ENCODE data around the gene RNU6-1. TPM values are rescaled to one million over a fixed set of nuclear protein-coding genes. Genes with fewer than 3 reads are reported as not detected.
A peak's percentile ranks its signal among the peaks of the same experiment; 100 is the strongest.

RNU6-1 gene
- total RNA-seq, 1 experiment from 2014 or later, result not detected

DNA sequence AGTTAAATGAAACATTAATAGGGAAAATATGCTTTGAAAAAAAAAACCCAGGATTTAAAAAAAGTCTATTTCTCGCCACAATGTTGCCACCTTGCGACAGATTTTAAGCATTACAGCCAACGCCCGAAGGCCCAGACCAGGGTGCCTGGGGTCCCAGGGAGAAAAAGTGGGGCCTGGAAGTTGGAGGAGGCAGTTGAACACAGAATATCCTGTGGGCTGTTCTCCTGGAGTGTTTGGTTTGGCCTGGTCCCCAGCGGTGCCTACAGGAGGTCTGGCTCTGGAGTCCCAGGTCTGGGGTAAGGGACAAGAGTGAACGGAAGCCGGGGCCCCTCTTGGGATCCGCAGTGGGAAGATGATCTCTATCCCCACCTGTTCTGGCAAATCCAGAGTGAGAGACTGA is 3.4 kb downstream of the RNU6-1 start:
- ChIA-PET CTCF (interaction anchor here (0.7 to 2.6 kb wide), 4 partner anchors 380 to 436 kb away, joined by 3 to 11 read pairs (median 3); no protein-coding TSS in a partner anchor), POLR2A (ENCODE audit: low non-redundant PET) (no interaction called here)
- intact Hi-C loops (cut with micrococcal nuclease; ENCODE audit: unreplicated experiment), result loop anchor here (1.0 to 10.0 kb wide), 4 partner anchors 379 to 890 kb away; no protein-coding TSS in a partner anchor
- peaks cover 46% of the 10 kb centered on the region for H3K27me3 ChIP-seq (replicated peaks; ENCODE audit: insufficient read depth, low read depth, low read length, poor library complexity)
- H3K27ac ChIP-seq (ENCODE audit: low read depth, low read length, poor library complexity, severe bottlenecking), result no peak overlapping the region
- BruUV-seq (replicated peaks), result no TSS peak
- peaks cover 26% of the 10 kb centered on the region for H3K4me1 ChIP-seq (ENCODE audit: insufficient read depth, low read length, poor library complexity, severe bottlenecking)
- TF ChIP-seq EZH2 (IDR thresholded peaks at IDR 0.05; ENCODE audit: borderline replicate concordance, low read depth, low read length, poor library complexity, severe bottlenecking), result no peak
- TF ChIP-seq, protein P1, sequence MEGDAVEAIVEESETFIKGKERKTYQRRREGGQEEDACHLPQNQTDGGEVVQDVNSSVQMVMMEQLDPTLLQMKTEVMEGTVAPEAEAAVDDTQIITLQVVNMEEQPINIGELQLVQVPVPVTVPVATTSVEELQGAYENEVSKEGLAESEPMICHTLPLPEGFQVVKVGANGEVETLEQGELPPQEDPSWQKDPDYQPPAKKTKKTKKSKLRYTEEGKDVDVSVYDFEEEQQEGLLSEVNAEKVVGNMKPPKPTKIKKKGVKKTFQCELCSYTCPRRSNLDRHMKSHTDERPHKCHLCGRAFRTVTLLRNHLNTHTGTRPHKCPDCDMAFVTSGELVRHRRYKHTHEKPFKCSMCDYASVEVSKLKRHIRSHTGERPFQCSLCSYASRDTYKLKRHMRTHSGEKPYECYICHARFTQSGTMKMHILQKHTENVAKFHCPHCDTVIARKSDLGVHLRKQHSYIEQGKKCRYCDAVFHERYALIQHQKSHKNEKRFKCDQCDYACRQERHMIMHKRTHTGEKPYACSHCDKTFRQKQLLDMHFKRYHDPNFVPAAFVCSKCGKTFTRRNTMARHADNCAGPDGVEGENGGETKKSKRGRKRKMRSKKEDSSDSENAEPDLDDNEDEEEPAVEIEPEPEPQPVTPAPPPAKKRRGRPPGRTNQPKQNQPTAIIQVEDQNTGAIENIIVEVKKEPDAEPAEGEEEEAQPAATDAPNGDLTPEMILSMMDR (conservative IDR thresholded peaks at IDR 0.05; ENCODE audit: low read depth, low read length), result peak; percentile 89
- H3K9me3 ChIP-seq (ENCODE audit: low read depth, low read length, poor library complexity, severe bottlenecking), result no peaks in the 10 kb centered on the region
- no peaks in the 10 kb centered on the region for H3K36me3 ChIP-seq (ENCODE audit: insufficient read depth, low read length, poor library complexity, severe bottlenecking)
- H3K4me3 ChIP-seq (ENCODE audit: low read depth, low read length, poor library complexity, severe bottlenecking), result peak overlapping the region; percentile 45
- DNase-seq (ENCODE audit: low spot score), result peak; percentile 60

DNA sequence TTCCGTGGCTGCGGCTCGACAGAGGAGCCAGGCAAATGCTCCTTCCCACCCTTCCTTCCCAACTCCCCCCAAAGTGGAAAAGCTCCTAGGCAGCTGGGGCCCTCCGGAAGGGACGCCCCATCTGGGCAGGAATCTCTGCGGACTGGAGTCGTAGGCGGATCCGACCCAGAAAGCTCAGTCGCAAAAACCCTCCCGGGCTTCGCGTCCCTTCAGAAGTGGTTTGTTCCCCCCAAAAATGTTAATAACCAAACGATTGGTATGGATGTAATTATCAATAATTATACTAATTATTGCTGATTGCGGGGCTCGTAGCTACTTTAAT is 3.8 kb downstream of the RNU6-1 start:
- Histone ChIP-seq H3K4me3 (ENCODE audit: low read depth, low read length, poor library complexity, severe bottlenecking) (peak overlapping the region; percentile 45), H3K27ac (ENCODE audit: low read depth, low read length, poor library complexity, severe bottlenecking) (no peak overlapping the region), H3K36me3 (ENCODE audit: insufficient read depth, low read length, poor library complexity, severe bottlenecking) (no peaks in the 10 kb centered on the region), H3K27me3 (replicated peaks; ENCODE audit: insufficient read depth, low read depth, low read length, poor library complexity) (peaks cover 50% of the 10 kb centered on the region), H3K9me3 (ENCODE audit: low read depth, low read length, poor library complexity, severe bottlenecking) (no peaks in the 10 kb centered on the region), H3K4me1 (ENCODE audit: insufficient read depth, low read length, poor library complexity, severe bottlenecking) (peaks cover 22% of the 10 kb centered on the region)
- no TSS peak for BruUV-seq (replicated peaks)
- POLR2A ChIA-PET (ENCODE audit: low non-redundant PET), result no interaction called here
- intact Hi-C loops (cut with micrococcal nuclease; ENCODE audit: unreplicated experiment), result loop anchor here (1.0 to 10.0 kb wide), 4 partner anchors 379 to 889 kb away; no protein-coding TSS in a partner anchor
- DNase-seq (ENCODE audit: low spot score), result no peak
- CTCF ChIA-PET, result interaction anchor here (0.7 to 2.6 kb wide), 5 partner anchors 335 to 436 kb away, joined by 3 to 11 read pairs (median 3); no protein-coding TSS in a partner anchor
- TF ChIP-seq, protein P1 (conservative IDR thresholded peaks at IDR 0.05; ENCODE audit: low read depth, low read length), result no peak
- no peak for TF ChIP-seq EZH2 (IDR thresholded peaks at IDR 0.05; ENCODE audit: borderline replicate concordance, low read depth, low read length, poor library complexity, severe bottlenecking)

DNA sequence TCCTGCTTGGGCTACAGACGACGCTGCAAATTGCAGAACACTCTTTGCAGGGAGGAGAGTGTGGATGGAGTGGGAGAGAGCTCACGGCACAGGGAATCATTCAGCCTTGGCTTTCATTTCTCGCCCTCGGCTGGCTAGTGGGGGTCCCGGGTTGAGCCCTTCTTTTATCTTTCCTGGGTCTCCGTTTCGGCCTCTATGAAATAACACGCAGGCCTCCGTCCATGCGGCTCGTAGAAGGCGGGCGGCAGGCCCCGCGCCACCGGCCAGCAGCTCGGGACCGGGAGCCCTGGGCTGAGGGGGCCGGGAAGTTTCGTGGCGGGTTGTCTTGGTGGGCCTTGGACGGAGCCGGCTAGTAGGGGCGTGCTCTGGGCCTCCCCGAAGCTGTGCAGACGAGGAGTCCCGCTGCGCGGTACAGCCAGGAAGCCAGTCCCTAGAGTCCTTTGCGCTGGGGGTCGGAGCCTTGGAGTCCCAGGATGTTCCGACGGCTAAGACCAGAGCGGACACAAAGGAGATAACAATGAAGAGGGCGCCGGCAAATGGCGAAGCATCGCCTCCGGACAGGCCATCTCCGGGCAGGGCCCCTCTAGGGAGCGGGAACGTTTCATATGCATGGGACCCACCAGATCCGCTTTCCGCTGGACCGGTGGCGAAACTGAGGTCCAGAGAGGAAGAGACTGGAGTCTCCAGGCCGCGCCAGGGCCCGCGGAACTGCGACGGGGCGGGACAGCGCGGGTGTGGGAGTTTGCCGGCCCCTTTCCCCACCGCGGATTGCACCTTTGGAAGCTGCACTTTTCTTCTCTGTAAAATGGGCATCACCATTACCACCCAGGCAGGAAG is 4.3 kb downstream of the RNU6-1 start:
- H3K36me3 ChIP-seq (ENCODE audit: insufficient read depth, low read length, poor library complexity, severe bottlenecking), result no peaks in the 10 kb centered on the region
- H3K4me3 ChIP-seq (ENCODE audit: low read depth, low read length, poor library complexity, severe bottlenecking), result peak overlapping the region; percentile 45
- ChIA-PET POLR2A (ENCODE audit: low non-redundant PET) (no interaction called here), CTCF (interaction anchor here (0.5 to 2.6 kb wide), 8 partner anchors 333 to 906 kb away, joined by 3 to 11 read pairs (median 4); no protein-coding TSS in a partner anchor)
- no peak for DNase-seq (ENCODE audit: low spot score)
- H3K9me3 ChIP-seq (ENCODE audit: low read depth, low read length, poor library complexity, severe bottlenecking), result no peaks in the 10 kb centered on the region
- no peak overlapping the region for H3K27ac ChIP-seq (ENCODE audit: low read depth, low read length, poor library complexity, severe bottlenecking)
- TF ChIP-seq EZH2 (IDR thresholded peaks at IDR 0.05; ENCODE audit: borderline replicate concordance, low read depth, low read length, poor library complexity, severe bottlenecking), result peak; percentile 78
- TF ChIP-seq, protein P1 (conservative IDR thresholded peaks at IDR 0.05; ENCODE audit: low read depth, low read length), result no peak
- peaks cover 56% of the 10 kb centered on the region for H3K27me3 ChIP-seq (replicated peaks; ENCODE audit: insufficient read depth, low read depth, low read length, poor library complexity)
- intact Hi-C loops (cut with micrococcal nuclease; ENCODE audit: unreplicated experiment), result loop anchor here (1.0 to 10.0 kb wide), 4 partner anchors 378 to 889 kb away; no protein-coding TSS in a partner anchor
- BruUV-seq (replicated peaks), result no TSS peak
- peaks cover 20% of the 10 kb centered on the region for H3K4me1 ChIP-seq (ENCODE audit: insufficient read depth, low read length, poor library complexity, severe bottlenecking)

Measured in A673 (cell line).